Measurements from ENCODE around the gene RAPGEF1.

DNA sequence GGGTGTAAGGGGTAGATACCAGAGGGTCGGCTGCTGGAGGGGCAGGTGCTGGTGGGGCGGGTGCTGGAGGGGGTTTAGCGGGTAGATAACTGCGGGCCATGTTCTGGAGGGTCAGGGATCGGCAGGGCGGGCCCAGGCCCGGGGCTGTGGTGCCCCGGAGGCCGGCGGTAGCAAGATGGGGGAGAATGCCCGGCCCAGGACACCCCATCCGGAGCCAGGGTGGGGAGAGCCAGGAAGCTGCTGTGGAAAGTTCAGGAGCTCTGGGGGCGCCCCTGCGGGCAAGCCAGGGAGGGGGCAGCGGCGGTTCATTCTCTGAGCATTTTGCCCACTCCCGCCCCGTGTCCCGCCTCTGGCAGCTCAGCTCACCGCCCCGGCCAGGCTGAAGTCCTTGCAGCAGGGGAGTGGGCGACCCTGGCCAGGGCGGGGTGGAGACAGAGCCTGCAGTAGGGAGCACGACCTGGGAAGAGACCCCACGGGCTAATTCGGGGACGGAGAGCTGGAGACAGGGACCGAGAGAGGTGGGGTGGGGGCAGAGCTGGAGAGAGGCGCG, 194.0 kb downstream of the RAPGEF1 start:
- TF ChIP-seq, protein P1, sequence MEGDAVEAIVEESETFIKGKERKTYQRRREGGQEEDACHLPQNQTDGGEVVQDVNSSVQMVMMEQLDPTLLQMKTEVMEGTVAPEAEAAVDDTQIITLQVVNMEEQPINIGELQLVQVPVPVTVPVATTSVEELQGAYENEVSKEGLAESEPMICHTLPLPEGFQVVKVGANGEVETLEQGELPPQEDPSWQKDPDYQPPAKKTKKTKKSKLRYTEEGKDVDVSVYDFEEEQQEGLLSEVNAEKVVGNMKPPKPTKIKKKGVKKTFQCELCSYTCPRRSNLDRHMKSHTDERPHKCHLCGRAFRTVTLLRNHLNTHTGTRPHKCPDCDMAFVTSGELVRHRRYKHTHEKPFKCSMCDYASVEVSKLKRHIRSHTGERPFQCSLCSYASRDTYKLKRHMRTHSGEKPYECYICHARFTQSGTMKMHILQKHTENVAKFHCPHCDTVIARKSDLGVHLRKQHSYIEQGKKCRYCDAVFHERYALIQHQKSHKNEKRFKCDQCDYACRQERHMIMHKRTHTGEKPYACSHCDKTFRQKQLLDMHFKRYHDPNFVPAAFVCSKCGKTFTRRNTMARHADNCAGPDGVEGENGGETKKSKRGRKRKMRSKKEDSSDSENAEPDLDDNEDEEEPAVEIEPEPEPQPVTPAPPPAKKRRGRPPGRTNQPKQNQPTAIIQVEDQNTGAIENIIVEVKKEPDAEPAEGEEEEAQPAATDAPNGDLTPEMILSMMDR (IDR thresholded peaks at IDR 0.05; ENCODE audit: insufficient read depth, low read length, poor library complexity, severe bottlenecking): no peak
- no peak for TF ChIP-seq EZH2phosphoT487 (conservative IDR thresholded peaks at IDR 0.05; ENCODE audit: low read length)

Data from SU-DHL-6 (cell line).